Measurements from ENCODE around the gene CLIP4. TPM values are rescaled to one million over a fixed set of nuclear protein-coding genes. Genes with fewer than 3 reads are reported as not detected.

The CLIP4 gene, protein sequence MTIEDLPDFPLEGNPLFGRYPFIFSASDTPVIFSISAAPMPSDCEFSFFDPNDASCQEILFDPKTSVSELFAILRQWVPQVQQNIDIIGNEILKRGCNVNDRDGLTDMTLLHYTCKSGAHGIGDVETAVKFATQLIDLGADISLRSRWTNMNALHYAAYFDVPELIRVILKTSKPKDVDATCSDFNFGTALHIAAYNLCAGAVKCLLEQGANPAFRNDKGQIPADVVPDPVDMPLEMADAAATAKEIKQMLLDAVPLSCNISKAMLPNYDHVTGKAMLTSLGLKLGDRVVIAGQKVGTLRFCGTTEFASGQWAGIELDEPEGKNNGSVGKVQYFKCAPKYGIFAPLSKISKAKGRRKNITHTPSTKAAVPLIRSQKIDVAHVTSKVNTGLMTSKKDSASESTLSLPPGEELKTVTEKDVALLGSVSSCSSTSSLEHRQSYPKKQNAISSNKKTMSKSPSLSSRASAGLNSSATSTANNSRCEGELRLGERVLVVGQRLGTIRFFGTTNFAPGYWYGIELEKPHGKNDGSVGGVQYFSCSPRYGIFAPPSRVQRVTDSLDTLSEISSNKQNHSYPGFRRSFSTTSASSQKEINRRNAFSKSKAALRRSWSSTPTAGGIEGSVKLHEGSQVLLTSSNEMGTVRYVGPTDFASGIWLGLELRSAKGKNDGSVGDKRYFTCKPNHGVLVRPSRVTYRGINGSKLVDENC
- total RNA-seq = 14.7 and 18.0 TPM in 2 replicates

DNA sequence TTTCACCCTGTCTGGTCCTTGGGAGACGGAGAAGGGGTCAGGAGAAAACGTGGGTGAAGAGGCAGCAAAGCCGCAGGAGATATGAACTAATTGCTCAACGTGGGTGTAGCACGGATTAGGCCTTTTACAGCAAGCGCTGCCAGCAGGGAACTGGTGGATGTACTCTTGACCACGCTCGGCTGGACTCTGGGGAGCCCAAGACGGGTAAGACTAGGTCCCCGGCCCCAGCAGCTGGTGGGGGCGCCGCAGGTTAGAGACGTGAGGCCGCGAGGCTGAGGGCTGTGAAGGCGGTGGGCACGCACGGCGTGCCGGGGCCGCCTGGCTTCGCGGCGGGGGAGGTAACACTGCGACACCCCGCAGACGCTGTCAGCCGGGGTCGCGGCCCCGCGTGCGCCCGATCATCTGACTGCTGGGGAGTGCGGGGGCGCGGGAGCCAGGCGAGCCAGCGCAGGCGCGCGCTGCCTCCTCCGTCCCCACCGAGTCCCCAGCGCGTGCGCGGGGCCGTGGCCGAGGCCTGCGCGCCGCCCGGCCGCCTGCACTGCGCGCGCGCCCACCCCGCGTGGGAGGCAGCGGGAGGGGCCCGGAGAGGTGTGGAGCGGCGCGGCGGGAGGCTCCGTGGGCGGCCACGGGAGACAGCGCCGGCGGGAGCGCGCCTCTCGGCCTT, at the start of gene CLIP4:
Gene CLIP4 (plus strand): TSS at position 470 of the 664 bp plus-strand sequence. CDS start 5,974 bp downstream, outside the sequence.

DNA sequence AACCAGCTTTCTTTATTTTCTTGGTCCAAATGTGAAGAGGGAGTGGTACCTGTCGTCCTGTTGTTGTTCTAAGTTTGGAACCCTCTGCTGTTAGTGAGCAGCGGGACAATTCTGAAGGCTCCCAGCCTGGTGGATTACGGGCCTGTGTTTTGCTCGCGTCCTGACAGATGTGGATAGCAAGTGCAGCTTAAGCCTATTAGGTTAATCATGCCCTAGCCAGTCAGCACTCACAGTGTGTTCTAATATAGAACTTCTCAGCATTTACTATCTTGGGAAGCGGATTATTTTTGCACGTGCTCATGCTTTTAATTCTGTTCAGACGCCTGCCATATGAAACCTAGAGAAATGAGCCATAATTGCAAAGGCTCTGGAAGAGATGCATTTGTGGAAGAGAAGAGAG, 40.8 kb upstream of the CLIP4 start, which contains the start of gene PCARE:
Gene PCARE (minus strand): TSS at position 113 of the 400 bp plus-strand sequence. CDS start 262 bp downstream, outside the sequence.

Other genes starting within 250 kb of the CLIP4 start
- 7.6 and 11.1 TPM in 2 replicates for gene TRMT61B, start 245.1 kb upstream of the CLIP4 start, total RNA-seq
- gene WDR43, start 220.7 kb upstream of the CLIP4 start, total RNA-seq = 35.5 and 39.4 TPM in 2 replicates
- gene TOGARAM2, start 134.1 kb upstream of the CLIP4 start, total RNA-seq = under 0.01 TPM in 1 of 2 replicates, not detected in the other
- gene PCARE, start 40.9 kb upstream of the CLIP4 start, total RNA-seq = not detected in 2 replicates

All from bronchus fibroblast of lung (primary cell).